B cell (primary cell): ENCODE measurements around the gene SGIP1. TPM values are rescaled to one million over a fixed set of nuclear protein-coding genes. Genes with fewer than 3 reads are reported as not detected.

ENCODE experiments used
- ATAC-seq: fragments of 200-7000 bp; cut with Tn5 transposase; one replicate; pipeline ENCODE4 v1.10.0; 2021; ENCODE audit warnings: low read depth, mild to moderate bottlenecking, moderate number of reproducible peaks, moderate library complexity
- CTCF ChIA-PET: fragments of 350-600 bp; sonication (Branson Sonifier 250); formaldehyde crosslinking; loops from one replicate; lab custom pipeline; 2021; ENCODE audit warnings: antibody characterized with exemption, inconsistent platforms; lab: Charles Lee
- POLR2A ChIA-PET: fragments of 350-600 bp; sonication (Branson Sonifier 250); formaldehyde crosslinking; loops from one replicate; lab custom pipeline; 2021; ENCODE audit warnings: antibody characterized with exemption; lab: Charles Lee
- DNase-seq: peaks from one replicate; pipeline ENCODE4 v3.0.0; 2013
- H2AFZ ChIP-seq: 2 replicates; pipeline ENCODE4 v1.6.1; 2012; ENCODE audit warnings: mild to moderate bottlenecking, low read depth, low read length; ENCODE audit not compliant: insufficient read depth, poor library complexity, severe bottlenecking
- H3K27ac ChIP-seq, 2 donors: 1 replicate in 1 of 2; 2 replicates in 1 of 2; pipeline ENCODE4 v1.5.1; 2012 to 2013; ENCODE audit warnings: low read length in 2 of 2, mild to moderate bottlenecking in 2 of 2, moderate library complexity in 1 of 2
- H3K27me3 ChIP-seq, 4 experiments: fragments of 200-600 bp in 1 of 4; sonication (generic) in 1 of 4; replicated peaks in 1 of 4; 1 replicate in 2 of 4; 2 replicates in 2 of 4; pipeline versions ENCODE4 v1.6.1 to v1.7.0; 2013 to 2016; ENCODE audit warnings: low read length in 3 of 4, mild to moderate bottlenecking in 2 of 4, mixed read lengths in 1 of 4, moderate library complexity in 1 of 4; ENCODE audit not compliant: insufficient read depth in 4 of 4, control insufficient read depth in 3 of 4; ENCODE audit errors: control extremely low read depth in 1 of 4
- H3K36me3 ChIP-seq, 2 experiments: replicated peaks in 1 of 2; 1 replicate in 1 of 2; 2 replicates in 1 of 2; pipeline versions ENCODE4 v1.6.1 to v1.7.1; 2013; ENCODE audit warnings: low read length in 1 of 2; ENCODE audit not compliant: insufficient read depth in 2 of 2, control insufficient read depth in 1 of 2; ENCODE audit errors: control extremely low read depth in 1 of 2, extremely low read depth in 1 of 2
- H3K4me1 ChIP-seq, 2 donors: fragments of 200-600 bp in 1 of 2; sonication (generic) in 1 of 2; 1 replicate in 1 of 2; 2 replicates in 1 of 2; pipeline versions ENCODE4 v1.5.1 to v1.6.1; 2013 to 2017; ENCODE audit warnings: low read length in 2 of 2; ENCODE audit not compliant: control insufficient read depth in 2 of 2, insufficient read depth in 2 of 2
- H3K4me2 ChIP-seq: replicated peaks from 2 replicates; pipeline ENCODE3; 2012; ENCODE audit warnings: mild to moderate bottlenecking, low read depth, low read length; ENCODE audit not compliant: poor library complexity, severe bottlenecking
- H3K4me3 ChIP-seq, 5 experiments: fragments of 200-600 bp in 1 of 5; sonication (generic) in 1 of 5; 1 replicate in 3 of 5; 2 replicates in 2 of 5; pipeline versions ENCODE4 v1.5.1 to v1.7.0; 2011 to 2016; ENCODE audit warnings: low read length in 4 of 5, mild to moderate bottlenecking in 4 of 5, low read depth in 2 of 5, control low read depth in 1 of 5, moderate library complexity in 1 of 5; ENCODE audit not compliant: insufficient read depth in 1 of 5; ENCODE audit errors: control extremely low read depth in 1 of 5, extremely low read depth in 1 of 5
- H3K79me2 ChIP-seq: fragments of 200-600 bp; sonication (generic); one replicate; pipeline ENCODE4 v1.6.0; 2016; ENCODE audit warnings: low read length; ENCODE audit not compliant: control insufficient read depth, insufficient read depth
- H3K9ac ChIP-seq: fragments of 200-600 bp; sonication (generic); 2 replicates; pipeline ENCODE4 v1.6.1; 2017; ENCODE audit warnings: mild to moderate bottlenecking, low read length, moderate library complexity
- H3K9me3 ChIP-seq, 3 donors: one replicate each; pipeline versions ENCODE4 v1.6.1 to v1.7.1; 2013; ENCODE audit warnings: low read length in 2 of 3; ENCODE audit not compliant: control insufficient read depth in 2 of 3, insufficient read depth in 1 of 3; ENCODE audit errors: control extremely low read depth in 1 of 3
- H4K20me1 ChIP-seq: 2 replicates; pipeline ENCODE4 v1.6.0; 2012; ENCODE audit warnings: mild to moderate bottlenecking, low read length; ENCODE audit not compliant: insufficient read depth, control insufficient read depth, poor library complexity, severe bottlenecking
- H3K27ac Mint-ChIP-seq: one replicate; pipeline ENCODE4 v1.8.0; 2021; ENCODE audit warnings: mixed read lengths
- H3K27me3 Mint-ChIP-seq: one replicate; pipeline ENCODE4 v1.8.0; 2021; ENCODE audit warnings: mixed read lengths
- H3K4me1 Mint-ChIP-seq: one replicate; pipeline ENCODE4 v1.8.0; 2021; ENCODE audit warnings: mixed read lengths
- H3K4me3 Mint-ChIP-seq: one replicate; pipeline ENCODE4 v1.8.0; 2021; ENCODE audit warnings: mixed read lengths
- H3K9me3 Mint-ChIP-seq: one replicate; pipeline ENCODE4 v1.8.0; 2022; ENCODE audit warnings: mixed read lengths; ENCODE audit not compliant: insufficient read depth
- CTCF ChIP-seq: fragments of 200-600 bp; IDR thresholded peaks from one replicate; pipeline ENCODE4 v1.8.0; 2022; ENCODE audit warnings: antibody characterized with exemption, mild to moderate bottlenecking
- EZH2 ChIP-seq: IDR thresholded peaks from 2 replicates; pipeline ENCODE4 v1.6.1; 2012; ENCODE audit warnings: borderline replicate concordance, low read depth, mild to moderate bottlenecking, moderate library complexity, low read length; ENCODE audit not compliant: insufficient read depth, poor library complexity, severe bottlenecking
- WGBS: methylation state at CpG from one replicate; pipeline ENCODE4 v1.1.5; 2013; ENCODE audit warnings: missing lambda C conversion rate; ENCODE audit not compliant: insufficient coverage; 5-methylcytosine and 5-hydroxymethylcytosine counted together
- intact Hi-C: fragments of 100-400 bp; cut with micrococcal nuclease; formaldehyde crosslinking; loops from one replicate; pipeline ENCODE4 v1.10.0; 2022
- polyA plus RNA-seq: library from polyadenylated mRNA; depleted of rRNA; stranded (reverse); fragments of >200 nt; gene quantifications from 2 replicates; pipeline ENCODE4 v1.2.3, GENCODE V29; 2012
- total RNA-seq, 2 donors: library from RNA; stranded (reverse); fragments of 120-200 nt in 1 of 2; gene quantifications; 1 replicate in 1 of 2; 2 replicates in 1 of 2; pipeline versions ENCODE4 v1.2.3 to v1.2.4, GENCODE V29; 2013 to 2022

SGIP1 gene
- total and polyA plus RNA-seq, 2 donors (not counting 1 experiment from before 2014, with no cell fraction given) = not detected

- H3K27ac ChIP-seq = no peak overlapping the region
- ChIA-PET POLR2A (no interaction called here), CTCF (interaction anchor here (1.1 kb wide), 1 partner anchor 8 kb away, joined by 3 read pairs; no protein-coding TSS in a partner anchor)
- ATAC-seq (no peak), DNase-seq (no peak)
- Mint-ChIP-seq H3K27ac (no peak overlapping the region), H3K4me3 (no peak overlapping the region), H3K27me3 (peaks cover 17% of the 10 kb centered on the region), H3K9me3 (no peaks in the 10 kb centered on the region), H3K4me1 (peaks cover 3% of the 10 kb centered on the region)
- no peaks in the 10 kb centered on the region for H4K20me1 ChIP-seq
- no peak for TF ChIP-seq EZH2
- no peak for TF ChIP-seq CTCF
- no peak overlapping the region for H3K9ac ChIP-seq
- H3K4me1 ChIP-seq = peaks cover 0 to 2% of the 10 kb centered on the region in 2 donors
- no peak overlapping the region for H3K4me3 ChIP-seq
- no peak overlapping the region for H3K4me2 ChIP-seq
- intact Hi-C loops = no loop called here
- no peaks in the 10 kb centered on the region for H3K9me3 ChIP-seq
- no peaks in the 10 kb centered on the region for H3K36me3 ChIP-seq
- H3K27me3 ChIP-seq = no peaks in the 10 kb centered on the region
- 43% methylated on average over 1 of the region's 1 CpG for WGBS
- H2AFZ ChIP-seq = no peak overlapping the region
- H3K79me2 ChIP-seq = no peaks in the 10 kb centered on the region
Measured at GRCh38 chr1:66495495-66495894, 38.5 kb upstream of the SGIP1 start.

- no peaks in the 10 kb centered on the region for H3K27me3 ChIP-seq
- Mint-ChIP-seq H3K4me3 (no peak overlapping the region), H3K27me3 (peaks cover 25% of the 10 kb centered on the region), H3K9me3 (no peaks in the 10 kb centered on the region), H3K4me1 (no peaks in the 10 kb centered on the region), H3K27ac (no peak overlapping the region)
- WGBS = no CpG with 5 or more reads among the region's 3 CpGs
- ChIA-PET CTCF (no interaction called here), POLR2A (no interaction called here)
- H3K4me1 ChIP-seq = no peaks in the 10 kb centered on the region
- DNase-seq (no peak), ATAC-seq (no peak)
- H3K9me3 ChIP-seq = no peaks in the 10 kb centered on the region
- no peak overlapping the region for H3K4me2 ChIP-seq
- no peak overlapping the region for H2AFZ ChIP-seq
- H3K79me2 ChIP-seq = no peaks in the 10 kb centered on the region
- H3K4me3 ChIP-seq = no peak overlapping the region
- H4K20me1 ChIP-seq = no peaks in the 10 kb centered on the region
- TF ChIP-seq CTCF (no peak), EZH2 (no peak)
- H3K36me3 ChIP-seq = no peaks in the 10 kb centered on the region
- intact Hi-C loops = no loop called here
- H3K9ac ChIP-seq = no peak overlapping the region
- H3K27ac ChIP-seq = no peak overlapping the region
Measured at GRCh38 chr1:66497910-66498309, 36.0 kb upstream of the SGIP1 start.
